ENCODE measurements around the gene CTPS1. TPM values are rescaled to one million over a fixed set of nuclear protein-coding genes. Genes with fewer than 3 reads are reported as not detected.

CTPS1 gene
- total RNA-seq, 1 donor from 2014 or later, result 25.6 TPM

DNA sequence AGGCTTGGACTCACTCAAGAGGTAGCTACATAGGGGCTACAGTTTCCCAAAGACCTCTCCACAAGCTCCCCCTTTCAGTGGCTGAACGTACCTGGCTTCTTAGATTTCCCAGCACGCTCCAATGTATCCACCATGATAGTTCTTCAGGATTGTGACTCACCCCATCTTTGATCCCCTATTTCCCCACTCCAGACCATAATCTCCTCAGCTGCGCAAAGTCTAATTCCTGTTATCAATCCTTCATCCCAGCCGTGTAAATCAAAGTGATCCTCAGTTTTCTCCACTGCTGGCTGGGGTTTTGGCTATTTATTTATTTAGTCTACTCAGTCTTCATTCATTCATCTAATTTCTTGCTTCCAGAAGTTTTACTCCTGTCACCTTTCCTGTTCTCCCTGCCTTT lies 13.1 kb upstream of the CTPS1 start:
- H3K4me3 Mint-ChIP-seq (ENCODE audit: unreplicated experiment), result no peak overlapping the region
- TF ChIP-seq, protein P1, sequence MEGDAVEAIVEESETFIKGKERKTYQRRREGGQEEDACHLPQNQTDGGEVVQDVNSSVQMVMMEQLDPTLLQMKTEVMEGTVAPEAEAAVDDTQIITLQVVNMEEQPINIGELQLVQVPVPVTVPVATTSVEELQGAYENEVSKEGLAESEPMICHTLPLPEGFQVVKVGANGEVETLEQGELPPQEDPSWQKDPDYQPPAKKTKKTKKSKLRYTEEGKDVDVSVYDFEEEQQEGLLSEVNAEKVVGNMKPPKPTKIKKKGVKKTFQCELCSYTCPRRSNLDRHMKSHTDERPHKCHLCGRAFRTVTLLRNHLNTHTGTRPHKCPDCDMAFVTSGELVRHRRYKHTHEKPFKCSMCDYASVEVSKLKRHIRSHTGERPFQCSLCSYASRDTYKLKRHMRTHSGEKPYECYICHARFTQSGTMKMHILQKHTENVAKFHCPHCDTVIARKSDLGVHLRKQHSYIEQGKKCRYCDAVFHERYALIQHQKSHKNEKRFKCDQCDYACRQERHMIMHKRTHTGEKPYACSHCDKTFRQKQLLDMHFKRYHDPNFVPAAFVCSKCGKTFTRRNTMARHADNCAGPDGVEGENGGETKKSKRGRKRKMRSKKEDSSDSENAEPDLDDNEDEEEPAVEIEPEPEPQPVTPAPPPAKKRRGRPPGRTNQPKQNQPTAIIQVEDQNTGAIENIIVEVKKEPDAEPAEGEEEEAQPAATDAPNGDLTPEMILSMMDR (IDR thresholded peaks at IDR 0.05), result no peak
- no peaks in the 10 kb centered on the region for H3K27me3 Mint-ChIP-seq (ENCODE audit: unreplicated experiment)
- peaks cover 27% of the 10 kb centered on the region for H3K4me1 Mint-ChIP-seq (ENCODE audit: unreplicated experiment)
- no peaks in the 10 kb centered on the region for H3K36me3 Mint-ChIP-seq (ENCODE audit: unreplicated experiment)
- H3K27ac Mint-ChIP-seq (ENCODE audit: unreplicated experiment), result no peak overlapping the region
- H3K9me3 Mint-ChIP-seq (ENCODE audit: unreplicated experiment), result no peaks in the 10 kb centered on the region
- DNase-seq (ENCODE audit: extremely low spot score, unreplicated experiment), result no peak

DNA sequence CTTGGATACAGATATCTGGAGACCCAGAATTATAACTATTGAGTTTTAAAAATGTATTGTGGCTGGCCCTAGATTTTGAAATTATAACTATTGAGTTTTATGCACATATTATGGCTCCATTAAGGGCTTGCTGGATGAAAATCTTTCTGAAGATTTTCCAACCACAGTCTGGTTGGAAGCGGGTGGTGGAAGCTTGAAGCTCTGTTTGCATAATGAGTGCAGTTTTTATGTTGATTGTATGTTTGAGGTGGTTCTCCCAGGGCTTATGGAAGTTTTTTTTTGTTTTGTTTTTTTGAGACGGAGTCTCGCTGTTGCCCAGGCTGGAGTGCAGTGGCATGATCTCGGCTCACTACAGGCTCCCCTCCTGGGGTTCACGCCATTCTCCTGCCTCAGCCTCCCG lies 10.1 kb upstream of the CTPS1 start:
- Mint-ChIP-seq H3K4me3 (ENCODE audit: unreplicated experiment) (no peak overlapping the region), H3K27ac (ENCODE audit: unreplicated experiment) (no peak overlapping the region), H3K27me3 (ENCODE audit: unreplicated experiment) (no peaks in the 10 kb centered on the region), H3K9me3 (ENCODE audit: unreplicated experiment) (no peaks in the 10 kb centered on the region), H3K4me1 (ENCODE audit: unreplicated experiment) (peaks cover 27% of the 10 kb centered on the region), H3K36me3 (ENCODE audit: unreplicated experiment) (no peaks in the 10 kb centered on the region)
- no peak for DNase-seq (ENCODE audit: extremely low spot score, unreplicated experiment)
- TF ChIP-seq, protein P1 (IDR thresholded peaks at IDR 0.05), result no peak

DNA sequence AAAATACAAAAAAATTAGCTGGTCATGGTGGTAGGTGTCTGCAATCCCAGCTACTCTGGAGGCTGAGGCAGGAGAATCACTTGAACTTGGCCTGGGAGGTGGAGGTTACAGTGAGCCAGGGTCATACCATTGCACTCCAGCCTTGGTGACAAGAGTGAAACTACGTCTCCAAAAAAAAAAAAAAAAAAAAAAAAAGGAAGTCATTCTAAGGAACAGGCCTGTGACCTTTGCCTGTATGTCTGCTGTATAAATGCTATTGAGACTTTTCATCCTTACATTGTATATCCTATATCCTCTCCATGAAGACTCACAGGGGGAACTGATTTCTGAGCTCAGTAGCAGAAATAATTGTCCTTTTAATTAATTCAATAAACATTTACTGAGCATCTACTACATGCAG lies 7.5 kb upstream of the CTPS1 start:
- Mint-ChIP-seq H3K9me3 (ENCODE audit: unreplicated experiment) (no peaks in the 10 kb centered on the region), H3K36me3 (ENCODE audit: unreplicated experiment) (no peaks in the 10 kb centered on the region), H3K27ac (ENCODE audit: unreplicated experiment) (no peak overlapping the region), H3K4me3 (ENCODE audit: unreplicated experiment) (no peak overlapping the region), H3K27me3 (ENCODE audit: unreplicated experiment) (no peaks in the 10 kb centered on the region), H3K4me1 (ENCODE audit: unreplicated experiment) (peaks cover 23% of the 10 kb centered on the region)
- TF ChIP-seq, protein P1 (IDR thresholded peaks at IDR 0.05), result no peak
- no peak for DNase-seq (ENCODE audit: extremely low spot score, unreplicated experiment)

DNA sequence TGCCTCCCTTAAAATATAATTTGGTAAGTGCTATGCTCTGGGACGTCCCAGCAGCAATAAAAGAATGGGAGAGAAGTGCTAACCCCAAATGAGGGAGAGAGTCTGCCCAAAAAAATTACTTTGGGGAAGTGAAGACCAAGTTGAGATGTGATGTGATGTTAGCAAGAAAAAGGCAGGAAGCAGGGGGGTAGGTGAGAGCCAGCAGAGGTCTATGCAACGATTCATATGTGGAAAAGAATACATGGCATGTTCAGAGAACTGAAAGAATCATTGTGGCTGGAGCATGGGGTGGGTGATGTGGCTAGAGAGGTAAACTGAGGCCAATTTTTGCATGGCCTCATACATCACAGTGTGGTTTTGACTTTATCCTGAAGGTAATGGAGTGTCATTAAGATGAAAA lies 5.6 kb upstream of the CTPS1 start:
- TF ChIP-seq, protein P1 (IDR thresholded peaks at IDR 0.05), result no peak
- no peak for DNase-seq (ENCODE audit: extremely low spot score, unreplicated experiment)
- no peak overlapping the region for H3K4me3 Mint-ChIP-seq (ENCODE audit: unreplicated experiment)
- H3K27ac Mint-ChIP-seq (ENCODE audit: unreplicated experiment), result no peak overlapping the region
- H3K27me3 Mint-ChIP-seq (ENCODE audit: unreplicated experiment), result no peaks in the 10 kb centered on the region
- H3K4me1 Mint-ChIP-seq (ENCODE audit: unreplicated experiment), result peaks cover 14% of the 10 kb centered on the region
- H3K36me3 Mint-ChIP-seq (ENCODE audit: unreplicated experiment), result no peaks in the 10 kb centered on the region
- no peaks in the 10 kb centered on the region for H3K9me3 Mint-ChIP-seq (ENCODE audit: unreplicated experiment)

DNA sequence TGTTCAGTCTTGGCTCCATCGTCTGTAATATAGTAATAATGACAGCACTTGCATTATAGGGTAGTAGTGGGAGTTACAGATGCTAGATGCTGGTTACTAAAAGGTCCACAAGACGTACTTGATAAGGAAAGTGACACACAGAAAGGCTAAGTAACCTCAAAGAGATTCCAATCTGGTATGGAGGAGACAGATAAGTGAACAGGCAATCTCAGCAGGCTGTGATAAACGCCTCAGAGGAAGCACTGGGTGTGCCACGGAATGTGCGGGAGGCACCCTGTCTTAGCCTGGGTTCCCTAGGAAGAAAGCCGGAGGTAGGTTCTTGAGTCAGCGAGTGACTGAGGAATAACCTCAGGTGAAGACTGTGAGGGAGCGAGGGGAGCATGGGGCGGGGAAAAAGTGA lies 4.6 kb upstream of the CTPS1 start:
- Mint-ChIP-seq H3K4me3 (ENCODE audit: unreplicated experiment) (no peak overlapping the region), H3K4me1 (ENCODE audit: unreplicated experiment) (peaks cover 15% of the 10 kb centered on the region), H3K27me3 (ENCODE audit: unreplicated experiment) (no peaks in the 10 kb centered on the region), H3K36me3 (ENCODE audit: unreplicated experiment) (no peaks in the 10 kb centered on the region), H3K27ac (ENCODE audit: unreplicated experiment) (no peak overlapping the region), H3K9me3 (ENCODE audit: unreplicated experiment) (no peaks in the 10 kb centered on the region)
- DNase-seq (ENCODE audit: extremely low spot score, unreplicated experiment), result no peak
- TF ChIP-seq, protein P1 (IDR thresholded peaks at IDR 0.05), result no peak

Measured in osteocyte (in vitro differentiated cells).